HepG2 (cell line): ENCODE measurements around the gene PRXL2B. TPM values are rescaled to one million over a fixed set of nuclear protein-coding genes. Genes with fewer than 3 reads are reported as not detected.
A peak's percentile ranks its signal among the peaks of the same experiment; 100 is the strongest.

ENCODE experiments used
- FOXP1 ChIP-seq, 2 experiments: fragments of 450-650 bp in 1 of 2; IDR thresholded peaks; 2 replicates each; pipeline ENCODE4 v1.6.1; 2017 to 2018; ENCODE audit warnings: antibody characterized with exemption in 1 of 2
- HMGXB3 ChIP-seq: sonication (generic); formaldehyde crosslinking; IDR thresholded peaks from 2 replicates; pipeline ENCODE4 v1.4.0; 2020; ENCODE audit warnings: missing genetic modification reagents, borderline replicate concordance
- KDM4B ChIP-seq: sonication (generic); formaldehyde crosslinking; IDR thresholded peaks from 2 replicates; pipeline ENCODE4 v1.4.0; 2020; ENCODE audit warnings: missing genetic modification reagents
- KMT2B ChIP-seq: IDR thresholded peaks from 2 replicates; pipeline ENCODE4 v1.6.1; 2016; ENCODE audit warnings: missing genetic modification reagents, missing compliant biosample characterization
- NFYB ChIP-seq: sonication (generic); formaldehyde crosslinking; IDR thresholded peaks from 2 replicates; pipeline ENCODE4 v1.4.0; 2020; ENCODE audit warnings: missing genetic modification reagents
- NKX3-1 ChIP-seq: sonication (generic); formaldehyde crosslinking; IDR thresholded peaks from 2 replicates; pipeline ENCODE4 v1.5.0; 2020; ENCODE audit warnings: missing genetic modification reagents
- RBM22 ChIP-seq: fragments of 200-400 bp; formaldehyde crosslinking; optimal IDR thresholded peaks from 2 replicates; pipeline ENCODE3; 2017; ENCODE audit warnings: mild to moderate bottlenecking, low read length, moderate library complexity
- SIN3A ChIP-seq: IDR thresholded peaks from 2 replicates; pipeline ENCODE4 v1.6.1; 2011; ENCODE audit warnings: low read depth, mild to moderate bottlenecking, control low read depth, low read length, borderline replicate concordance
- SOX5 ChIP-seq: IDR thresholded peaks from 2 replicates; pipeline ENCODE4 v1.6.1; 2016; ENCODE audit warnings: borderline replicate concordance
- ZNF274 ChIP-seq: sonication (generic); formaldehyde crosslinking; IDR thresholded peaks from 2 replicates; pipeline ENCODE4 v1.5.1; 2020; ENCODE audit warnings: mild to moderate bottlenecking, missing genetic modification reagents
- ZNF629 ChIP-seq: sonication (generic); formaldehyde crosslinking; conservative IDR thresholded peaks from 2 replicates; pipeline ENCODE4 v1.5.0; 2020; ENCODE audit warnings: missing genetic modification reagents
- ZNF710 ChIP-seq: sonication (generic); formaldehyde crosslinking; IDR thresholded peaks from 2 replicates; pipeline ENCODE4 v1.5.0; 2020; ENCODE audit warnings: mild to moderate bottlenecking, missing genetic modification reagents, borderline replicate concordance
- ZNF772 ChIP-seq: sonication (generic); formaldehyde crosslinking; IDR thresholded peaks from 2 replicates; pipeline ENCODE4 v1.5.0; 2020; ENCODE audit warnings: mild to moderate bottlenecking, missing genetic modification reagents
- ZNF878 ChIP-seq: sonication (generic); formaldehyde crosslinking; IDR thresholded peaks from 2 replicates; pipeline ENCODE4 v1.8.1; 2023; ENCODE audit warnings: mild to moderate bottlenecking, missing genetic modification reagents, moderate library complexity
- polyA plus RNA-seq, 8 experiments: library from polyadenylated mRNA; depleted of rRNA in 3 of 8; stranded (reverse) in 7 of 8; unstranded in 1 of 8; fragments of >200 nt; fragmentation: Illumina TruSeq in 4 of 8; extraction: Trizol in 4 of 8; gene quantifications; 2 replicates each; pipeline versions ENCODE4 v1.2.1 to v1.2.3, GENCODE V29; 2011 to 2016; ENCODE audit warnings: low read depth in 4 of 8, missing spikeins in 1 of 8, mixed read lengths in 1 of 8; ENCODE audit not compliant: insufficient read depth in 1 of 8
- total RNA-seq, 5 experiments: library from RNA; depleted of rRNA; stranded (reverse); fragments of >200 nt; fragmentation: Illumina TruSeq; extraction: Trizol; gene quantifications; 2 replicates each; pipeline ENCODE4 v1.2.3, GENCODE V29; 2016; ENCODE audit warnings: low read depth in 1 of 5
- TF ChIP-seq, protein P1 (sequence below): fragments of 450-650 bp; IDR thresholded peaks from 2 replicates; pipeline ENCODE4 v1.6.1; 2016
- TF ChIP-seq, protein P2 (sequence below): sonication (generic); formaldehyde crosslinking; IDR thresholded peaks from 2 replicates; pipeline ENCODE4 v1.4.0; 2020; ENCODE audit warnings: low read depth, mild to moderate bottlenecking, missing genetic modification reagents
- TF ChIP-seq, protein P3 (sequence below): sonication (generic); formaldehyde crosslinking; IDR thresholded peaks from 2 replicates; pipeline ENCODE4 v1.4.0; 2020; ENCODE audit warnings: missing genetic modification reagents
- TF ChIP-seq, protein P4 (sequence below): sonication (generic); formaldehyde crosslinking; IDR thresholded peaks from 2 replicates; pipeline ENCODE4 v1.4.0; 2020; ENCODE audit warnings: missing genetic modification reagents

The PRXL2B gene
- total and polyA plus RNA-seq, 2 of the 13 experiments (the other 11 are each of a cell fraction or from before 2014, with no cell fraction given), result 16.8 to 22.1 TPM

- TF ChIP-seq, protein P1, sequence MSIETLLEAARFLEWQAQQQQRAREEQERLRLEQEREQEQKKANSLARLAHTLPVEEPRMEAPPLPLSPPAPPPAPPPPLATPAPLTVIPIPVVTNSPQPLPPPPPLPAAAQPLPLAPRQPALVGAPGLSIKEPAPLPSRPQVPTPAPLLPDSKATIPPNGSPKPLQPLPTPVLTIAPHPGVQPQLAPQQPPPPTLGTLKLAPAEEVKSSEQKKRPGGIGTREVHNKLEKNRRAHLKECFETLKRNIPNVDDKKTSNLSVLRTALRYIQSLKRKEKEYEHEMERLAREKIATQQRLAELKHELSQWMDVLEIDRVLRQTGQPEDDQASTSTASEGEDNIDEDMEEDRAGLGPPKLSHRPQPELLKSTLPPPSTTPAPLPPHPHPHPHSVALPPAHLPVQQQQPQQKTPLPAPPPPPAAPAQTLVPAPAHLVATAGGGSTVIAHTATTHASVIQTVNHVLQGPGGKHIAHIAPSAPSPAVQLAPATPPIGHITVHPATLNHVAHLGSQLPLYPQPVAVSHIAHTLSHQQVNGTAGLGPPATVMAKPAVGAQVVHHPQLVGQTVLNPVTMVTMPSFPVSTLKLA, result peak; percentile 64
- TF ChIP-seq NFYB (CRISPR knock-in tag), result no peak
- peak; percentile 30; the same call in 1 of the 2 replicates for TF ChIP-seq ZNF710 (CRISPR knock-in tag)
- no peak for TF ChIP-seq FOXP1 (IDR thresholded peaks at IDR 0.05)
- 0 out of 2 replicates have a peak, but pooled peaks have one; percentile 7 for TF ChIP-seq FOXP1 (CRISPR knock-in tag; IDR thresholded peaks at IDR 0.05)
- TF ChIP-seq RBM22, result no peak
- TF ChIP-seq NKX3-1 (CRISPR knock-in tag), result no peak
- TF ChIP-seq, protein P2, sequence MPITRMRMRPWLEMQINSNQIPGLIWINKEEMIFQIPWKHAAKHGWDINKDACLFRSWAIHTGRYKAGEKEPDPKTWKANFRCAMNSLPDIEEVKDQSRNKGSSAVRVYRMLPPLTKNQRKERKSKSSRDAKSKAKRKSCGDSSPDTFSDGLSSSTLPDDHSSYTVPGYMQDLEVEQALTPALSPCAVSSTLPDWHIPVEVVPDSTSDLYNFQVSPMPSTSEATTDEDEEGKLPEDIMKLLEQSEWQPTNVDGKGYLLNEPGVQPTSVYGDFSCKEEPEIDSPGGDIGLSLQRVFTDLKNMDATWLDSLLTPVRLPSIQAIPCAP (CRISPR knock-in tag), result no peak
- TF ChIP-seq SIN3A, result 0 out of 2 replicates have a peak, but pooled peaks have one; percentile 22
- peak; percentile 74; the same call in 1 of the 2 replicates for TF ChIP-seq ZNF772 (CRISPR knock-in tag)
- TF ChIP-seq, protein P3, sequence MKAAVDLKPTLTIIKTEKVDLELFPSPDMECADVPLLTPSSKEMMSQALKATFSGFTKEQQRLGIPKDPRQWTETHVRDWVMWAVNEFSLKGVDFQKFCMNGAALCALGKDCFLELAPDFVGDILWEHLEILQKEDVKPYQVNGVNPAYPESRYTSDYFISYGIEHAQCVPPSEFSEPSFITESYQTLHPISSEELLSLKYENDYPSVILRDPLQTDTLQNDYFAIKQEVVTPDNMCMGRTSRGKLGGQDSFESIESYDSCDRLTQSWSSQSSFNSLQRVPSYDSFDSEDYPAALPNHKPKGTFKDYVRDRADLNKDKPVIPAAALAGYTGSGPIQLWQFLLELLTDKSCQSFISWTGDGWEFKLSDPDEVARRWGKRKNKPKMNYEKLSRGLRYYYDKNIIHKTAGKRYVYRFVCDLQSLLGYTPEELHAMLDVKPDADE, result 0 out of 2 replicates have a peak, but pooled peaks have one; percentile 42
- peak; percentile 31; the same call in 1 of the 2 replicates for TF ChIP-seq KMT2B
- TF ChIP-seq, protein P4, sequence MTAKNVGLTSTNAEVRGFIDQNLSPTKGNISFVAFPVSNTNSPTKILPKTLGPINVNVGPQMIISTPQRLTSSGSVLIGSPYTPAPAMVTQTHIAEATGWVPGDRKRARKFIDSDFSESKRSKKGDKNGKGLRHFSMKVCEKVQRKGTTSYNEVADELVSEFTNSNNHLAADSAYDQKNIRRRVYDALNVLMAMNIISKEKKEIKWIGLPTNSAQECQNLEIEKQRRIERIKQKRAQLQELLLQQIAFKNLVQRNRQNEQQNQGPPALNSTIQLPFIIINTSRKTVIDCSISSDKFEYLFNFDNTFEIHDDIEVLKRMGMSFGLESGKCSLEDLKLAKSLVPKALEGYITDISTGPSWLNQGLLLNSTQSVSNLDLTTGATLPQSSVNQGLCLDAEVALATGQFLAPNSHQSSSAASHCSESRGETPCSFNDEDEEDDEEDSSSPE, result peak; percentile 25; the same call in 1 of the 2 replicates
- TF ChIP-seq ZNF629 (CRISPR knock-in tag), result no peak
- TF ChIP-seq ZNF274 (CRISPR knock-in tag), result 0 out of 2 replicates have a peak, but pooled peaks have one; percentile 9
- TF ChIP-seq HMGXB3 (CRISPR knock-in tag), result 0 out of 2 replicates have a peak, but pooled peaks have one; percentile 10
- TF ChIP-seq SOX5 (CRISPR knock-in tag), result peak; percentile 40
- 0 out of 2 replicates have a peak, but pooled peaks have one; percentile 42 for TF ChIP-seq KDM4B (CRISPR knock-in tag)
- TF ChIP-seq ZNF878 (CRISPR knock-in tag), result no peak
These were observed 30.8 kb upstream of the PRXL2B start (continued) for GRCh38 chr1:2555634-2556276.
